Astrocyte (in vitro differentiated cells and primary cell): ENCODE data around the gene LMNA. TPM values are rescaled to one million over a fixed set of nuclear protein-coding genes. Genes with fewer than 3 reads are reported as not detected.

Source experiments
- DNase-seq: peaks from one replicate; pipeline ENCODE4 v3.0.0-alpha.2; 2010; ENCODE audit warnings: low read depth
- FAIRE-seq: peaks from 2 replicates; lab custom pipeline; 2011; peaks lifted over from hg19 to GRCh38; lab: Jason Lieb, UNC
- H2AFZ ChIP-seq: 2 replicates; pipeline ENCODE4 v1.6.0; 2012; ENCODE audit warnings: low read depth, low read length, inconsistent platforms
- H3K27ac ChIP-seq: 2 replicates; pipeline ENCODE4 v1.5.1; 2011; ENCODE audit warnings: low read depth, low read length, inconsistent platforms
- H3K27me3 ChIP-seq: 2 replicates; pipeline ENCODE4 v1.6.0; 2011; ENCODE audit warnings: low read length, inconsistent platforms; ENCODE audit not compliant: insufficient read depth
- H3K36me3 ChIP-seq: 2 replicates; pipeline ENCODE4 v1.5.1; 2011; ENCODE audit warnings: low read length, inconsistent platforms; ENCODE audit not compliant: insufficient read depth
- H3K4me1 ChIP-seq: 2 replicates; pipeline ENCODE4 v1.5.1; 2011; ENCODE audit warnings: low read length, inconsistent platforms; ENCODE audit not compliant: insufficient read depth
- H3K4me2 ChIP-seq: 2 replicates; pipeline ENCODE4 v1.6.0; 2012; ENCODE audit warnings: low read length, inconsistent platforms
- H3K4me3 ChIP-seq: 2 replicates; pipeline ENCODE4 v1.5.1; 2011; ENCODE audit warnings: low read depth, mild to moderate bottlenecking, low read length, inconsistent platforms; ENCODE audit not compliant: insufficient read depth
- H3K79me2 ChIP-seq: 2 replicates; pipeline ENCODE4 v1.6.0; 2012; ENCODE audit warnings: mild to moderate bottlenecking, low read length, inconsistent platforms; ENCODE audit not compliant: insufficient read depth
- H3K9ac ChIP-seq: 2 replicates; pipeline ENCODE4 v1.6.0; 2012; ENCODE audit warnings: mild to moderate bottlenecking, low read length, inconsistent platforms
- H3K9me3 ChIP-seq: 2 replicates; pipeline ENCODE4 v1.5.1; 2012; ENCODE audit warnings: low read depth, mild to moderate bottlenecking, low read length, inconsistent platforms; ENCODE audit not compliant: insufficient read depth
- H4K20me1 ChIP-seq: 2 replicates; pipeline ENCODE4 v1.6.0; 2012; ENCODE audit warnings: low read length, inconsistent platforms; ENCODE audit not compliant: insufficient read depth
- H3K27ac Mint-ChIP-seq: one replicate; pipeline ENCODE4 v1.8.0; 2021; ENCODE audit warnings: mild to moderate bottlenecking, mixed read lengths; ENCODE audit not compliant: unreplicated experiment
- H3K27me3 Mint-ChIP-seq: one replicate; pipeline ENCODE4 v1.8.0; 2021; ENCODE audit warnings: low read depth, mixed read lengths; ENCODE audit not compliant: unreplicated experiment
- H3K36me3 Mint-ChIP-seq: one replicate; pipeline ENCODE4 v1.8.0; 2021; ENCODE audit warnings: low read depth, mixed read lengths; ENCODE audit not compliant: unreplicated experiment
- H3K4me1 Mint-ChIP-seq: one replicate; pipeline ENCODE4 v1.8.0; 2021; ENCODE audit warnings: low read depth, mixed read lengths; ENCODE audit not compliant: unreplicated experiment
- H3K4me3 Mint-ChIP-seq: one replicate; pipeline ENCODE4 v1.8.0; 2021; ENCODE audit warnings: mild to moderate bottlenecking, moderate library complexity, mixed read lengths; ENCODE audit not compliant: unreplicated experiment
- H3K9me3 Mint-ChIP-seq: one replicate; pipeline ENCODE4 v1.8.0; 2021; ENCODE audit warnings: mild to moderate bottlenecking, mixed read lengths; ENCODE audit not compliant: unreplicated experiment
- CTCF ChIP-seq: IDR thresholded peaks from 2 replicates; pipeline ENCODE4 v1.5.1; 2011; ENCODE audit warnings: low read depth, mild to moderate bottlenecking, inconsistent platforms, low read length, moderate library complexity; ENCODE audit not compliant: insufficient read depth
- EZH2 ChIP-seq: IDR thresholded peaks from 2 replicates; pipeline ENCODE4 v1.6.1; 2012; ENCODE audit warnings: mild to moderate bottlenecking, low read length, inconsistent platforms; ENCODE audit not compliant: insufficient read depth
- total RNA-seq: library from RNA; stranded (reverse); gene quantifications from 2 replicates; pipeline ENCODE4 v1.2.1, GENCODE V29; 2021

Gene LMNA
- total RNA-seq, 1 donor from 2014 or later, result 464 TPM

- Mint-ChIP-seq H3K4me1 (no peaks in the 10 kb centered on the region), H3K27ac (no peak overlapping the region), H3K4me3 (no peak overlapping the region), H3K9me3 (no peaks in the 10 kb centered on the region), H3K27me3 (peaks cover 21% of the 10 kb centered on the region), H3K36me3 (no peaks in the 10 kb centered on the region)
- no peak overlapping the region for H3K9ac ChIP-seq
- no peaks in the 10 kb centered on the region for H3K36me3 ChIP-seq
- no peaks in the 10 kb centered on the region for H3K4me1 ChIP-seq
- H4K20me1 ChIP-seq, result no peaks in the 10 kb centered on the region
- peaks cover 2% of the 10 kb centered on the region for H3K27me3 ChIP-seq
- FAIRE-seq (no peak), DNase-seq (no peak)
- TF ChIP-seq EZH2 (no peak), CTCF (no peak)
- no peak overlapping the region for H3K4me3 ChIP-seq
- no peaks in the 10 kb centered on the region for H3K9me3 ChIP-seq
- no peaks in the 10 kb centered on the region for H3K79me2 ChIP-seq
- H3K27ac ChIP-seq, result no peak overlapping the region
- H2AFZ ChIP-seq, result no peak overlapping the region
- no peak overlapping the region for H3K4me2 ChIP-seq
Measured at GRCh38 chr1:156172696-156173470, 58.4 kb downstream of the LMNA start.

- no peaks in the 10 kb centered on the region for H3K36me3 ChIP-seq
- Mint-ChIP-seq H3K36me3 (no peaks in the 10 kb centered on the region), H3K9me3 (no peaks in the 10 kb centered on the region), H3K27ac (no peak overlapping the region), H3K27me3 (peaks cover 28% of the 10 kb centered on the region), H3K4me1 (peaks cover 2% of the 10 kb centered on the region), H3K4me3 (no peak overlapping the region)
- DNase-seq (no peak), FAIRE-seq (no peak)
- TF ChIP-seq EZH2, result no peak
- no peak for TF ChIP-seq CTCF
- no peak overlapping the region for H3K27ac ChIP-seq
- H2AFZ ChIP-seq, result no peak overlapping the region
- peaks cover 2% of the 10 kb centered on the region for H3K27me3 ChIP-seq
- no peak overlapping the region for H3K4me2 ChIP-seq
- no peak overlapping the region for H3K4me3 ChIP-seq
- no peaks in the 10 kb centered on the region for H3K79me2 ChIP-seq
- no peaks in the 10 kb centered on the region for H3K9me3 ChIP-seq
- no peaks in the 10 kb centered on the region for H3K4me1 ChIP-seq
- H4K20me1 ChIP-seq, result no peaks in the 10 kb centered on the region
- H3K9ac ChIP-seq, result no peak overlapping the region
Measured at GRCh38 chr1:156176610-156177210, 62.2 kb downstream of the LMNA start.
